Neural cell (in vitro differentiated cells): ENCODE measurements around the gene CRTC1.

ENCODE experiments used
- CTCF ChIP-seq: fragments of 450-650 bp; IDR thresholded peaks from 2 replicates; pipeline ENCODE4 v1.5.1; 2014; ENCODE audit warnings: antibody characterized with exemption, mild to moderate bottlenecking, moderate library complexity; ENCODE audit not compliant: poor library complexity, severe bottlenecking
- EP300 ChIP-seq: fragments of 450-650 bp; conservative IDR thresholded peaks from 2 replicates; pipeline ENCODE4 v1.6.1; 2014; ENCODE audit warnings: antibody characterized with exemption, mild to moderate bottlenecking, moderate library complexity; ENCODE audit not compliant: poor library complexity, severe bottlenecking
- EZH2 ChIP-seq: fragments of 200-600, 300-800 bp; shearing (Covaris generic), sonication (generic); IDR thresholded peaks from 2 replicates; pipeline ENCODE4 v1.6.1; 2014; ENCODE audit warnings: antibody characterized with exemption, low read length, borderline replicate concordance, mild to moderate bottlenecking; ENCODE audit not compliant: insufficient read depth, poor library complexity, severe bottlenecking
- POLR2AphosphoS5 ChIP-seq: IDR thresholded peaks from 2 replicates; pipeline ENCODE4 v1.6.1; 2012
- RAD21 ChIP-seq: fragments of 450-650 bp; conservative IDR thresholded peaks from 2 replicates; pipeline ENCODE4 v1.6.1; 2014; ENCODE audit warnings: antibody characterized with exemption, mild to moderate bottlenecking, moderate library complexity
- REST ChIP-seq: IDR thresholded peaks from 2 replicates; pipeline ENCODE4 v1.6.1; 2012; ENCODE audit warnings: borderline replicate concordance
- SMC3 ChIP-seq: fragments of 450-650 bp; conservative IDR thresholded peaks from 2 replicates; pipeline ENCODE4 v1.6.1; 2014; ENCODE audit warnings: antibody characterized with exemption, mild to moderate bottlenecking, moderate library complexity; ENCODE audit not compliant: poor library complexity

- TF ChIP-seq CTCF (no peak), EP300 (no peak), EZH2 (no peak), POLR2AphosphoS5 (no peak), SMC3 (no peak), RAD21 (no peak), REST (no peak)
Observed at GRCh38 chr19:18778076-18778389, 94.6 kb downstream of the CRTC1 start.
